Fibroblast of lung (primary cell): ENCODE measurements around the gene SLC6A17.

Experiments used
- EZH2 ChIP-seq: IDR thresholded peaks from 2 replicates; pipeline ENCODE4 v1.5.1; 2012; ENCODE audit warnings: low read length, control low read depth, mild to moderate bottlenecking; ENCODE audit errors: missing control alignments
- TF ChIP-seq, protein P1 (sequence below), 2 donors: IDR thresholded peaks in 1 of 2; conservative IDR thresholded peaks in 1 of 2; 1 replicate in 1 of 2; 2 replicates in 1 of 2; pipeline ENCODE4 v1.5.1; 2011 to 2012; ENCODE audit warnings: low read length in 2 of 2, control low read depth in 1 of 2, inconsistent platforms in 1 of 2, low read depth in 1 of 2, mild to moderate bottlenecking in 1 of 2

- TF ChIP-seq, protein P1, sequence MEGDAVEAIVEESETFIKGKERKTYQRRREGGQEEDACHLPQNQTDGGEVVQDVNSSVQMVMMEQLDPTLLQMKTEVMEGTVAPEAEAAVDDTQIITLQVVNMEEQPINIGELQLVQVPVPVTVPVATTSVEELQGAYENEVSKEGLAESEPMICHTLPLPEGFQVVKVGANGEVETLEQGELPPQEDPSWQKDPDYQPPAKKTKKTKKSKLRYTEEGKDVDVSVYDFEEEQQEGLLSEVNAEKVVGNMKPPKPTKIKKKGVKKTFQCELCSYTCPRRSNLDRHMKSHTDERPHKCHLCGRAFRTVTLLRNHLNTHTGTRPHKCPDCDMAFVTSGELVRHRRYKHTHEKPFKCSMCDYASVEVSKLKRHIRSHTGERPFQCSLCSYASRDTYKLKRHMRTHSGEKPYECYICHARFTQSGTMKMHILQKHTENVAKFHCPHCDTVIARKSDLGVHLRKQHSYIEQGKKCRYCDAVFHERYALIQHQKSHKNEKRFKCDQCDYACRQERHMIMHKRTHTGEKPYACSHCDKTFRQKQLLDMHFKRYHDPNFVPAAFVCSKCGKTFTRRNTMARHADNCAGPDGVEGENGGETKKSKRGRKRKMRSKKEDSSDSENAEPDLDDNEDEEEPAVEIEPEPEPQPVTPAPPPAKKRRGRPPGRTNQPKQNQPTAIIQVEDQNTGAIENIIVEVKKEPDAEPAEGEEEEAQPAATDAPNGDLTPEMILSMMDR (conservative IDR thresholded peaks at IDR 0.05 in 1 of 2, IDR thresholded peaks at IDR 0.05 in 1 of 2; ENCODE audit: low read depth in 1 of 2, low read length in 2 of 2): no peak
- TF ChIP-seq EZH2: no peak
Measured at GRCh38 chr1:110200190-110200589, 49.9 kb downstream of the SLC6A17 start.
